GM15510 (cell line): ENCODE data around the gene MAP3K10.

Experiments used
- POLR2A ChIP-seq: IDR thresholded peaks from 3 replicates; pipeline ENCODE4 v1.6.1; 2011; ENCODE audit warnings: borderline replicate concordance; ENCODE audit not compliant: insufficient read length; ENCODE audit errors: extremely low read depth

The MAP3K10 gene

GRCh38 chr19:40247735-40248262 lies 56.6 kb downstream of the MAP3K10 start:
- no peak for TF ChIP-seq POLR2A

GRCh38 chr19:40249201-40249600 lies 58.0 kb downstream of the MAP3K10 start:
- no peak for TF ChIP-seq POLR2A

GRCh38 chr19:40249781-40250180 lies 58.6 kb downstream of the MAP3K10 start:
- no peak for TF ChIP-seq POLR2A

GRCh38 chr19:40251244-40251643 lies 60.0 kb downstream of the MAP3K10 start:
- TF ChIP-seq POLR2A = no peak

- no peak for TF ChIP-seq POLR2A
These were observed 60.8 kb downstream of the MAP3K10 start for GRCh38 chr19:40251991-40252390.

GRCh38 chr19:40252395-40252794 lies 61.2 kb downstream of the MAP3K10 start:
- no peak for TF ChIP-seq POLR2A

GRCh38 chr19:40253611-40254092 lies 62.4 kb downstream of the MAP3K10 start:
- TF ChIP-seq POLR2A = no peak

- no peak for TF ChIP-seq POLR2A
These were observed 63.6 kb downstream of the MAP3K10 start for GRCh38 chr19:40254714-40255418.

- TF ChIP-seq POLR2A = no peak
These were observed 64.5 kb downstream of the MAP3K10 start for GRCh38 chr19:40255619-40256166.

- no peak for TF ChIP-seq POLR2A
These were observed 65.3 kb downstream of the MAP3K10 start for GRCh38 chr19:40256512-40256911.

GRCh38 chr19:40257096-40257517 lies 65.9 kb downstream of the MAP3K10 start:
- TF ChIP-seq POLR2A = no peak

- TF ChIP-seq POLR2A = no peak
These were observed 70.4 kb downstream of the MAP3K10 start for GRCh38 chr19:40261631-40262030.

GRCh38 chr19:40262422-40262821 lies 71.2 kb downstream of the MAP3K10 start:
- TF ChIP-seq POLR2A = no peak

GRCh38 chr19:40263440-40264313 lies 72.5 kb downstream of the MAP3K10 start:
- no peak for TF ChIP-seq POLR2A
